ENCODE measurements around the gene PPEF1.

GRCh38 chrX:18833071-18833731 is 125.8 kb downstream of the PPEF1 start:
- TF ChIP-seq CTCF (IDR thresholded peaks at IDR 0.05) (no peak), POLR2A (IDR thresholded peaks at IDR 0.05) (peak in 1 of 2 donors; percentile 80)
